Stimulated activated CD4-positive, alpha-beta T cell treated with anti-CD3 and anti-CD28 coated beads, Interleukin-4, amount 100 ng/mL, for 1 hour (primary cell): ENCODE data around the gene GRM7.

Source experiments
- DNase-seq: peaks from one replicate; pipeline ENCODE4 v3.0.0-alpha.2; 2020

GRM7 gene

DNA sequence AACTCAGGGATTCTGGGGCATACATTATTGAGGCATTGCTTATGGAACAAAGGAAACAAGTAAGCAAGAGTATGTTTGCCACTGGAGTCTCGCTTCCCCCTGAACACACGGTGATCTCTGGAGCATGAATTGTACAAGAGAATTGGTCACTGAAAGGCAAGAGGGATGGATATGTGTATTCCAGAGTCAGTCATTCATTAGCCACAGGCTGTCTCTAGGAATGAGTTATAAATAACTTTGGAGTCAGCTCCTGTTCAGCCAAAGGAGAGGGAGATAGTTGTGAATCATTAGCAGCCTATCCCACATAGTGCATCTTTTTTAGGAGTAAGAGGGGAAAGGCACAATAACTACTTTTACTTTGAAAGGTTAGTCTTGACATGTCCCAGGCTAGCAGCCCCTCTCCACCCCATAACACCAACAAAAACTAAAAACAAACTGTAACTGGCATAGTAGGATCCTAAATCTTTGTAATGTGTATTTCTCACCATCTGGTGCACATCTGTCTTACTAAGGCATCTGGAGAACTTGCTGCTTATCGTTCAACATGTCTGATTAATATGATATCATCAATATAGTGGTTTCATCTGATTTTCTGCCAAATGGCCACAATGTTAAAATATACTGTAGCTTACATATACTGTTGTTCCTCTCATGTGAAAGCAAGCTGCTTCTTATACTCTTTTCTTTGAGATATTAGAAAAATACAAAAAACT is 462.2 kb downstream of the GRM7 start:
- no peak for DNase-seq

DNA sequence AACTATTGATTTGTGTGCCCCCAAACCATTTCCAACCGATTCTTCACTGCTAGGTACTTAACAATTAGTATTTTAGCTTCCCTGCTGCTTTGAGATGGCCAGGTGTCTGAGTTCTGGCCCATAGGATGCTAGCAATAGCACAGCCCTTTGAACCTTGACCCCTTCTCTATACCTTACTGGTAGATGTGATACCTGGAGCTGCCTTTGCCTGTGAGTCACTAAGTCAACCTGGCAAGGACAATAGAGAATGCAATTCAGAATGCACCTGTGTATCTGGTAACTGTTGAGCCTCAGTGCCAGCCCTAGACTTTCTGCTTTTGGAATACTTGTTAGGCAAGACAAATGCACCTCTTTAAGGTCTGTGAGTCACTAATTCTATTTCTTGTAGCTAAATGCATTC is 467.4 kb downstream of the GRM7 start:
- no peak for DNase-seq

DNA sequence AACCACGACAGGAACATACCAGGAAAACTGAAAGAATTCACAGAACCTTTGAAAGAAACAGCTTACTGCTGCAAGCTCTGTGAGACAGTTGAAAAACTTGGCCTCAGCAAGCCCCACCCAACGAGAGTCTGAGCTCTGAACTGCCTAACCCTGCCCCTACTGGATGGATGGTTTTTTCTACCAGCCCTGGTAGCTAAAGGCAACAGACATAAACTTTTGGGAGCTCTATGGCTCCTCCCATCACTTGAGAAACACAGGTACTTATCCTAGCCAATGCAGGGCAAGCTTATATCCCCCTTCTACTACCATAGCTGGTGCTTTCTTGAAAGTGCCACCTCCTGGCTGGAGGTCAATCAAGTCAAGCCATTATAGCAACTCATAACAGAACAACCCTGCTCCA is 471.8 kb downstream of the GRM7 start:
- no peak for DNase-seq

DNA sequence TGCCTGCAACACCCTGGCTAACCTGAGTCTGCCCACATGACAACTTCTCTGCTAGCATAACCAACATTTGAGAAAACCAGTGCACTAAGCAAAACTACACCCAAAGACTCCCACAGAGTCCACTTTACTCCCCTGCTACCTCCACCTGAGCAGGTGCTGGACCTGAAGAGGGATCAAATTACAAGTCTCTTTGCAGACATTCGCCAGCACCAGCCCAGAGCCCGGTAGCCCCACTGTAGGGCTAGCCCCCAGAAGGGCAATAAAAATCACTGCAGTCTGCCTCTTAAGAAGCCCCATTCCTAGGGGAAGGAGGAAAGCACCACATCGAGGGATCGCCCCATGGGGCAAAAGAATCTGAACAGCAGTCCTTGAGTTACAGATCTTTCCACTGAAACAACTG is 472.2 kb downstream of the GRM7 start:
- no peak for DNase-seq

DNA sequence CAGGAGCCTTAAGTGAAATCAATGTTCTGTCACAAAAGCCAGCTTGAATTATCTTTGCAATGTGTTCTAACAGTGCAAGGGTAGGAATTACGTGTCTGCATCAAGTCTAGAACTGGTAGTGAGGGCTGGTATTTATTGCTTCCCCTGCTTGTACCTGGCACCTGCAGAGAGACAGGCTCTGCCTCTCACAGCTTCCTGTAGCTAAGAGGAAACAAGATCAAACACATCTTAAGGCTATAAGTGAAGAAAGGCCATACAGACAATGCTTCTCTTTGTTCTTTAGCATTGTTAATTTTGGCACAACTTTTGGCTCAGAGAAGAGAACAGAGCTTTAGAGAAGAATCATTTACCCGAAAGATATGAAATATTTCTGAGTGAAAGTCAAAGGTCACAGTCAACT is 479.9 kb downstream of the GRM7 start:
- DNase-seq: no peak

DNA sequence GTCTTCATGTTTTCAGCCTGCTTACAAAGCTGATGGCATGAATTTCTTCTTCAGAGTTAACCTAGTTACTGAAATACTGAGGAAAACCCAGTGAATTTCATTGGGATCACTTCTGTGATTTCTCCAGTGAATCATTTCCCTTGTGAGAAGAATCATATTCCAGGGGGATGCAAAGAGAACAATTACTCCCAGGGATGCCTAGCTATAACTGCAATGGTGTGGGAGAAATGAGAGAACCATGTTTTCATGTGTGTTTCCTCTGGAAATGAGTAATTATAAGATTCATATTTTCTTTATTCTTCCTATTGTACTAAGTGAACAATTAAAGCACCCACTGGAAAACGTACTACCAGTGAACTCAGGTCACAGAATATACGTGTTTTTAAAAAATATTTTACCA is 485.4 kb downstream of the GRM7 start:
- no peak for DNase-seq

DNA sequence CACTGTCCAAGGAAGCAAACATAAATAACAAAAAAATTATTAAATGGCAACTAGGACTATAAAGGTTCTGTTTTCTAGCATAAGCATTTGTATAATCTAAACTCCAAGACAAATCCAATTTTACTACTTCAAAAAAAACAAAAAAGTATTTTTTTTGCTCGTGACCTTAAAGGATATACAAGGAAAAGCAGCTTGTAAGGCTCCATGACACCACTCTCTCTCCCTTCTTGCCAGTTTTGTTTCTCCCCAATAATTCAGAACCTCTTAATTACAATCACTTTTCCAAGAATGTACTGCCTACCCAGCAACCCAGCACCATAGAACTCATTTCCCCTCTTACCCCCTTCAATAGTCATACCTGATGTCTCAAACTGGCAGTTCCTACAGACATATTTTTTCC is 496.2 kb downstream of the GRM7 start:
- no peak for DNase-seq

DNA sequence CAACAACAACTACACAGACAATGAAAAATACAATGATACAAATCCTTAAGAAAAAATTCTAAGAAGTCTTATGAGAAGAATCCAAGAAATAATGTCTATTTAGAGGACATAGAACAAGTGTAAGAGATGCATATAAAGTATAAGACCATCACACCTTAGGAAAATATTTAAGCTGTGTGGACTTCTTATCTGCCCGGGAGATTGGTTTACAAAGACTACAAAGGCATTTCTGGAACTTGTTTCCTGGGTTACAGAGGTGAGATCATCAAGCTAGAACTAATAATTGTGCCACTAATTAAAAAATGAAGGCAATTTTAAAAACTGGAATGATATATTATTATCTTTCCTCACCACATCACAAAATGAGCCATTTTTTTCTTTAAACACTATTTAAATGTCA is 507.1 kb downstream of the GRM7 start:
- DNase-seq: no peak

DNA sequence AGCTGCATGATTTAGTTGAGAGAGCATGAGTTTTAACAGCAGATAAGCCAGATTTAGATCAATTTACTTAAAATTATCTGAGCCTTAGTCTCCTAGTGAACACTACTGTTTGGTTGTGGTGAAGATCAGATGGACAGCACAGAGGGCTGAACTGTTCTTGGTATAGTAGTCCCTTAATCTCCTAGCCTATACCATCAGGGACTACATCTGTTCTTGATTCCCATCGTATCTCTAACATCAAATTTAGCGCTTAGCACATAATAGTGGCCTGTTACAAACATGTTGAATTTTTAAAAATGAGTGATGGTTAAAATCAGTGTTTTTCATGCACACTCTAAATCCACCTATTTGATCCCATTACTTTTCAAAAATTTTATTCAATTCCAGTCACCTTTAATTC is 507.7 kb downstream of the GRM7 start:
- no peak for DNase-seq

DNA sequence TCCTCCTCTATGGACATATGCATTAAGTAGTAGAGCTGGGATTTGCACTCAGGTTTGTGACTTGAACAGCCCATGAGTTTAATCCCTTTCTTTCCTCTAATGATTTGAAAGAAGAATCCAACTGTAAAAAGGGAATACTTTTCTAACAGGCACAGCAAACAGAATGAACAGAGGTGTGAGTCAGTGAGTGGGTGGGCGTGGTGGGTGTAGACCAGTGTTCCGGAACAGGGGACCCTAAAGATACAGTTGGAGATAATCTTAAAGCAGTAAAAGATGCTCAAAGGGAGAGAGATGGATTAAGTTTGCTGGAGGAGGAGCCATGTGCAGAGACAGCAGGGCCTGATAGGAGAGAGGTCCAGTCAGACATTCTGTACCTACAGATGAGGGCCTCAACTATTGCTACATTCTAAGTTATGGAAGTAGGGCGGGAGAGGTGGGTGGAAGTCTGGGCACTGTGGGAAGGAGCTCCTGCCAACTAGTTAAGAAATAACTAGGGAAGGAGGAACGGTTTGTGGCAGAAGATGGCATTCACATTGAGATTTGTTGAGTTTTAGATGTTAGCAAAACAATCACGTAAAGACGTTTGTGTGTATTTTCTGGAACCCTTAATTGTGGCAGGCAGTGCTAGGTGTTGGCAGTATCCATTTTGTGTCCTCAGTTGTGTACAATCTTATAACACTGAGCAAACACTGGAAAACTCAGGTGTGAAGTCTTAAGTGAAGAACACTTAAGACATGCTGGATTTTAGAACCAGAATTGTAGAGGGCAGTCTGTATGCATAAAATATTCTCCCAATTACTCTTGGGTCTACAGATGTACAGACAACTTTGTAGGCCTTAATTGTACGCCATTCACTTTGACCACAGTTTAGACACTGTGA is 511.0 kb downstream of the GRM7 start:
- DNase-seq: no peak

DNA sequence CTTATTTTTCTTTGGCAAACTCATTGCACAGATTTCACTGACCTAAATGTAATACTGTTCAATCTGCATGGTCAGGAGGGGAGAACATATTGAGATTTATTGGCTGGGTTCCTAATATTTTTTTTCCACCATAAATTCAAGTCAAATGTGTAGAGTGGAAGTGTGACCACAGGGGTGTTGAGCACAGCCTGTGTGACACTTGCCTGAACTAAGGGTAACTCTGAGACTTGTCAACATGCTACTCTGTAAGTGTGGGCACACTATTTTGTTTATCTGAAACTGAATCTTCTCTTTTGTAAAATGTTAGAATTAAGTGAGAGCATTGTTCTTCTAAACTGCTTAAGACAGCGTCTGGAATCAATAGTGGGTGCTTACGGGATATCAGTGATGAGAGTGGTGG is 516.2 kb downstream of the GRM7 start:
- no peak for DNase-seq

DNA sequence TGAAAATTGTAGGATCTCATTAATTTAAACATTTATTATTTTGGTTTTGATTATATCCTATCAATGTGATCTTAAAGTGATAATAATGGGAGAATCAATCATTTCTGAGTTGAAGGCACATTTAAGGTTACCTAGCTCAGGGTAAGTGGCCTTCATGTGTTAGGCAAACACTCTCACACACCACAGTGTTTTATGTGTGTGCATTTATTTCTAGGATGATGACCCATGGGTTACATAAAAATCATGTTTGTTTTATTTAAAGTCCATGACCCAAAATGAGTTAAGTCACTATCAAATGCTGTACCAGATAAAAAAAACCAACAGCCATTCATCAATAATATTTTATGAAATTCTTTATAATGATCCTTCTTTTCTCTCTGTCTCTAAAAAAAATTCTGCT is 520.8 kb downstream of the GRM7 start:
- no peak for DNase-seq

DNA sequence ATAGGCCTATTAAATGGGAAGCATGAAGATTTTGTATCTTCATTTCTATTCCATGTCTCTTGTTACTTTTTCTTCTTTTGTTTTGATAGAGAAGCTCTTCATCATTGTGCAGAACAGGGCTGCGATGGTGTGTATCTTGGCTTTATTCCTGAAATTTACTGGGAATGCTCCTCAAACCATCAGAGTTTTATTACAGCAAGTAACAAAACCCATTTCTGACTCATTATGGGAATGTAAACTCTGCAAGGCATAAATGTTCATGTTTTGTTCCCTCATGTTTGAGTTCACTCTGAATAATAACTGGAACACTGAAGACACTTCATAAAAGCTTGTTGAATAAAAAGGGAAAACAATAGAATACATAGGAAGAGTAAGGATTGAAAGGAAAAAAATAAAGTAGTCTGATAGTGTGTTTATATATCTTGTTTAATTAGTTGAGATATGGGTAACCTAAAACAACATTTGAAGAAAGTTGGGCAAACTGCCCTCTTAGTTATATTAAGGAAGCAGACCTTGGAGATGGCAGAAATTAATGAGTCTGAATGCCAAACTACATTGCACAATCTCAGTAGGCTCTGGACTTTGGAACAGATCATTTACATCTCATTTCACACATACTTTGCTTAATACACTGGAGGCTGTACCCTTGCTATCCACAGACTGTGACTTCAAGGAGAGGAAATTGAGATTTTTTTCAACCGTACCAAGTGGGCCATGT is 521.5 kb downstream of the GRM7 start:
- DNase-seq: no peak

DNA sequence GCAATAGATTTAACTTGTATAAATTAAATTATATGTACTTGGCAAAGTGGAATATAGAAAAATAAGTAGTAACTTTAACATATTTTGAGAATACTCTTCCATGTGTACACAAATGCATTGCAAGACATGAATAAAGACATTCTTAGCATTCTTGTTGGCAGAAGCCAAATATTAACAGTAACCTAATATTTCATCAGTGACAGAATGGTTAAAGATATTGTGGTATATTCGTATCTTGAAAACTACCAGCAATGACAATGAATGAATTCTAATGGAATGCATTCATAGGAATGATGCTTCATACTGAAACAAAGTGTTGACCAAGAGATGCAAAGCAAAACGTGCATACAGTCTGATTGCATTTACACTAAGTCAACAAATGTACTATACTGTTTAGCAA is 524.7 kb downstream of the GRM7 start:
- DNase-seq: no peak

DNA sequence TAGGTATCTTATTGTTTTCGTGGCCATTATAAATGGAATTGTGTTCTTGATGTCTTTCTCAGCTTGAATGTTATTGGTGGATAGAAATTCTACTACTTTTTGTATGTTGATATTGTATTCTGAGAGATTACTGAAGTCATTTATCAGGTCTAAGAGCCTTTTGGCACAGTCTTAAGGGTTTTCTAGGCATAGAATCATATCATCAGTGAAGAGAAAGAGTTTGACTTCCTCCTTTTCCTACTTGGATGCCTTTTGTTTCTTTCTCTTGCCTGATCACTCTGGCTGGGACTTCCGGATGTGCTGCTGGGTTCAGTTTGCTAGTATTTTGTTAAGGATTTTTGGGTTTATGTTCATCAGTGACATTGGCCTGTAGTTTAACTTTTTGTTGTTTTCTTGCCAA is 527.1 kb downstream of the GRM7 start:
- DNase-seq: no peak

DNA sequence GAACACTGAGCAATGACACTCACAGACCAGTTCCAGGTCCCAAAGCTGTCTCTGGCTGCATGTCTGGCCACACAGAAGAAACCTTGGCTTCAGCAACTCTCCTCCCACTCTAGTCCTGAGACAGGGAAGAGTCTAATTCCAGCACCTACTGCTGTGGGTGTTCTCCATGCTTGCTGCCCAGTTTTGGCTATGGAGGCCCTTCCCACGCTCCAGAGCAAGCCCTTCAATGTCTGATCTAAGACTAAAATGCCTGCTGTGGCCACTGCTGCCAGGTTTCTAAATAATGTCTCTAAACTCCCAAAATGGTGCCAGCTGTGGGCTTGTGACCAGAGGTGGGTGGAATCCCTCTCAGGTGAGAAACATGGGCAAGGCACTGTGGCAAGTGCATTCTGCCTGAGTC is 531.3 kb downstream of the GRM7 start:
- DNase-seq: no peak

DNA sequence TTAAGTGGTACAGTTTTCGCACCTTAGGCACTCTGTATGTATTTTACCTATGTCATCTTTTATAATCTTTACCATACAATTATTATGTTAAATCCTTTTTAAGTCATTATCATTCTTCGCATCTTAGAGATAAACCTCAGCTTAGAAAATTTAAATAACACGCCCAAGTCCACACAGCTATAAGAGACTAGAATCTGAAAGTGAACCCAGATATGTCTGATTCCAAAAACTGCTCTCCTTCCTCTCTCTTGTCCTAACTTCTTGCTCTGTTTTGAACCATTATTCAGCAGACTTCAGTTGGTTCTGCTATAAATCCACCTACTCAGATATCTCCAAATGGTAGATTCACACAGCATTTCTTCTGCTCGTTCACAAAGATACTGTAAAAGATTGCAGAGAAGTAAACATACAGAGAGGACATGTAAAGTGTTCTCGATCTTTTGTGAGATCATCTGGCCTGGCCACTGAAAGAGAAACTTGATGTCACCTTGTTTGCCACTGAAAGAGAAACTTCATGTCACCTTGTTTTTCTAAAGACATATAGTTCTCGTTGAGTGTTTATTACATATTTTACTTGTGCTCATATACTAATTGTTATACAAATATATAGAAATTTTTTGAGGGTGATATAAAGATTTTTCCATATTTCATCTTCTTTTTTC is 533.2 kb downstream of the GRM7 start:
- DNase-seq: no peak

DNA sequence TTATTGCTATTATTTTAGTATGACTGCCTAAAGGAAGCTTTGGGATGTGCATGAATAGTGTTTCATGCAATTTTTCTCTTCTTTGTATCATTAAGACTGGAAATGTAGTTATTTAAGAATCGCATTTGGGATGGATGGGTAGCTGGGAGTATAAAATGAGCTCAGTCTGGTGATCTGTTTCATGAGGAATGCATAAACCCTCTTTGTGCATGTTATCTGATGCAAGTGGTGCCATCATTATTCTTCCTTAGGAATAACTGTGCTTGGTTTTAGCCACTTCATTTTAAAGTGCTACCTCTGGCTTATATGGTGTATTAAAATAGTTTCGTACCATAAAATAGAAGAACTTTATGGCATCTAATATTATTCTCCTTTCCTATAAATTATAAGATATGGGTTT is 535.6 kb downstream of the GRM7 start:
- DNase-seq: no peak

DNA sequence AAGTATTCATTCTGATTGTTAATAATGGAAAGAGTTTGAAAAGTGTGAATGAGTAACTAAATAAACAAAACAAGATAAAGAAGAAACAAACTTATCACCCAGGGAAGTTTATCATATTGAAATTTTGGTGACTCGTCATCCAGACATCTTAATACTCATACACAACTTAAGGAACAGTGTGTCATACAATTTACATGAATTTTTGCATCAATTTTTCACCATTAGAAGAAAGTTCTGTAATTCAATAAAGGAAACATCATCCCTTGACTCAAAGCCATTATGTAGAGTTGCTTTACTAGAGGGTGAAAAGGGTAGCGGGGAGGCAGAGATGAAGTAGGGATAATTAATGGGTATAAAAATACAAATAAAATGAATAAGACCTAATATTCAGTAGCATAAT is 536.2 kb downstream of the GRM7 start:
- no peak for DNase-seq

DNA sequence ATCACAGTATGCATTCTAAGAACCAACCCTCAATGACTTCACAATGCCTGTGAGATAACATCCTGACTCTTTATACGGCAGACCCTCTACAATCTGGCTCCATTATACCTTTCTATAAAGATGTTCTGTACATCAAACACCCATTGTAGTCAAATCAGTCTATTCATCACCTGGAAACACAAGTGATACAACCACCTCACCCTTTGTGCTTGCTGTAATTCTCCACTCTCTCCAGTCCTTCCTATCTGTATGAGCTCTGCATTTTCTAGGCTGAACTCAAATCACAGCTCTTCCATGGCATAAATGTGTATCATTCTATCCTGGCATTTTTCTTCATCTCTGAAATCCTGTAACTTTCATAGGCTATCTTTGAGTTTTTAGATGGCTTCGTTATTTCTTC is 539.4 kb downstream of the GRM7 start:
- DNase-seq: no peak

DNA sequence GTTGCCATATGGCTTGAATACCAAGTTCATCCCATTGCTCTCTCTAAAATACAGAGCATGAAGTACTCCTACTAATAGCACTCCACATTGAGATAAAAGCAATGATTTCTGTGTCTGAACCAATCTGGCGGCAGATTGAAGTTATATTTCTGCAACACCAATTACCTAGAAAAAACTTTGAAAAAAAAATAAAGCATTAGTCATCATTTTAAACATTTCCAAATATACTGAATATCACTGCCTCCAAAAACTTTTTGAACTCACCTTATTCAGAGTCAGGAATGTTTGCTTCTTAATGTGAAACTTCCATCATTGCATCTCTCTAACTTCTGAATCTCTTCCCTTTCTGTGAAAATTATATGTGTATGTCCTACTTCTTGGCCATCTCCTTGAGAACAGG is 540.5 kb downstream of the GRM7 start:
- DNase-seq: no peak

DNA sequence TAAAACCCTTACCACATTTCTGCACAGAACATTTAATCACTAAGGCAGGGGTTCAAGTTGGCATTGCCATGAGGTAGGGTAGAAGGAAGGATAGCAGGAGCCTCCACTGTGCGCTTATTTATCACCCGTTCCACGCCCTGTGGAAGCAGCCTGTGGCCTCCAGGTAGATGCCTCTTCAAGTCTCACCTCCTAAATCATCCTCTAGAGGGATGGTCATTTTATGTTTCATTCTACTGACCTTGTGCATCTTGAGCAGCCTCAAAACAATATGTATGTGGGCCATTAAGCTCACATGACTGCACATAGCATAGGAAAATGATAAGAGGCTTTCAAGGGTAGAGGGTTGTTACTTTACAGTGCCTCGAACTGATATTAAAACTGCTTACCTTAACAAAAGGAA is 546.2 kb downstream of the GRM7 start:
- no peak for DNase-seq

DNA sequence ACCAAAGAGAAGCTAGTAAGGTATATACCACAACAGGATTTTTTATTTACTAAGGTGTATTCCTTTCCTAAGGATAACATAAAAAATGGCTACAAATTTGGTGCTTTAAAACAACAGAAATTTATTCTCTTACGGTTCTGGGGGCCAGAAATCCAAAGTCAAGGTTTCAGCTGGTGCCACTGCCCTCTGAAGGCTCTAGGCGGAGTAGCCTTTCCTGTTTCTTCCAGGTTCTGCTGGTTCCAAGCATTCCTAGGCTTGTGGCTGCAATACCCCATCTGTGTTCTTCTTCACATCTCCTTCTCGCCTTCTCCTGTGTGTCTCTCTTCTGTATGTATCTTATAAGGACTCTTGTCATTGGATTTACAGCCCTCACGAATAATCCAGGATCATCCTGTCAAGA is 549.9 kb downstream of the GRM7 start:
- DNase-seq: no peak
